Neutrophil (primary cell): Measurements from ENCODE around the gene RAB27B.

ENCODE experiments used
- H3K27ac ChIP-seq: fragments of 200-600 bp; sonication (generic); 2 replicates; pipeline ENCODE4 v1.5.1; 2016; ENCODE audit warnings: mild to moderate bottlenecking, moderate library complexity
- H3K27me3 ChIP-seq: fragments of 200-600 bp; sonication (generic); 2 replicates; pipeline ENCODE4 v1.6.0; 2016; ENCODE audit warnings: mild to moderate bottlenecking
- H3K36me3 ChIP-seq: fragments of 200-600 bp; sonication (generic); 2 replicates; pipeline ENCODE4 v1.5.1; 2017
- H3K4me1 ChIP-seq, 2 experiments: fragments of 200-600 bp in 1 of 2; sonication (generic) in 1 of 2; 1 replicate in 1 of 2; 2 replicates in 1 of 2; pipeline versions ENCODE4 v1.5.1 to v1.6.1; 2013 to 2016; ENCODE audit warnings: low read depth in 1 of 2, low read length in 1 of 2, mild to moderate bottlenecking in 1 of 2, moderate library complexity in 1 of 2; ENCODE audit not compliant: control insufficient read depth in 1 of 2, insufficient read depth in 1 of 2
- H3K4me3 ChIP-seq, 2 experiments: fragments of 200-600 bp in 1 of 2; sonication (generic) in 1 of 2; 1 replicate in 1 of 2; 2 replicates in 1 of 2; pipeline ENCODE4 v1.5.1; 2013 to 2016; ENCODE audit warnings: low read depth in 1 of 2, low read length in 1 of 2, mild to moderate bottlenecking in 1 of 2, moderate library complexity in 1 of 2
- H3K9me3 ChIP-seq: fragments of 200-600 bp; sonication (generic); 2 replicates; pipeline ENCODE4 v1.5.1; 2016
- TF ChIP-seq, protein P1 (sequence below): fragments of 200-600 bp; sonication (generic); IDR thresholded peaks from 2 replicates; pipeline ENCODE4 v1.5.1; 2016; ENCODE audit warnings: antibody characterized with exemption

RAB27B gene

GRCh38 chr18:54883816-54884604 lies 55.7 kb downstream of the RAB27B start:
- TF ChIP-seq, protein P1, sequence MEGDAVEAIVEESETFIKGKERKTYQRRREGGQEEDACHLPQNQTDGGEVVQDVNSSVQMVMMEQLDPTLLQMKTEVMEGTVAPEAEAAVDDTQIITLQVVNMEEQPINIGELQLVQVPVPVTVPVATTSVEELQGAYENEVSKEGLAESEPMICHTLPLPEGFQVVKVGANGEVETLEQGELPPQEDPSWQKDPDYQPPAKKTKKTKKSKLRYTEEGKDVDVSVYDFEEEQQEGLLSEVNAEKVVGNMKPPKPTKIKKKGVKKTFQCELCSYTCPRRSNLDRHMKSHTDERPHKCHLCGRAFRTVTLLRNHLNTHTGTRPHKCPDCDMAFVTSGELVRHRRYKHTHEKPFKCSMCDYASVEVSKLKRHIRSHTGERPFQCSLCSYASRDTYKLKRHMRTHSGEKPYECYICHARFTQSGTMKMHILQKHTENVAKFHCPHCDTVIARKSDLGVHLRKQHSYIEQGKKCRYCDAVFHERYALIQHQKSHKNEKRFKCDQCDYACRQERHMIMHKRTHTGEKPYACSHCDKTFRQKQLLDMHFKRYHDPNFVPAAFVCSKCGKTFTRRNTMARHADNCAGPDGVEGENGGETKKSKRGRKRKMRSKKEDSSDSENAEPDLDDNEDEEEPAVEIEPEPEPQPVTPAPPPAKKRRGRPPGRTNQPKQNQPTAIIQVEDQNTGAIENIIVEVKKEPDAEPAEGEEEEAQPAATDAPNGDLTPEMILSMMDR = no peak
- Histone ChIP-seq H3K27ac (no peak overlapping the region), H3K4me3 (no peak overlapping the region), H3K9me3 (no peaks in the 10 kb centered on the region), H3K36me3 (no peaks in the 10 kb centered on the region), H3K4me1 (no peaks in the 10 kb centered on the region), H3K27me3 (no peaks in the 10 kb centered on the region)

DNA sequence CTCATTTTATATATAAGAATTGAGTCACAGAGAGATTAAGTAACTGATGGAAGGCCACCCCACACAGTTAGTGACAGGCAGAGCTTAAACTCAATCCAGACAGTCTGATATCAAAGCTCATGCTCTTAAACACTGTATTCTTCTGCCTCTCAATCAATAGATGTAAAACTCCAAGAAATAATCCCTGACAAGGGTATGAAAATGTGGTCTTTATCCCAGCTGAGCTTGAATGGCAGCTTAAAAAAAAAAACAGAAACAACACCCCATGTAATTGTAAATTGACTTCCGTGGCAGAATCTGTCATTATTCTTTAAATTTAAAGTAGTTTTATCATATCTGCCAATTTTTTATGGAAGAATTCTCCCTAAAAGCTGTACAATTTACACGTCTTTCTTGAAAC lies 60.1 kb downstream of the RAB27B start:
- Histone ChIP-seq H3K27ac (no peak overlapping the region), H3K4me1 (no peaks in the 10 kb centered on the region), H3K36me3 (no peaks in the 10 kb centered on the region), H3K27me3 (no peaks in the 10 kb centered on the region), H3K4me3 (no peak overlapping the region), H3K9me3 (no peaks in the 10 kb centered on the region)
- TF ChIP-seq, protein P1 = no peak

DNA sequence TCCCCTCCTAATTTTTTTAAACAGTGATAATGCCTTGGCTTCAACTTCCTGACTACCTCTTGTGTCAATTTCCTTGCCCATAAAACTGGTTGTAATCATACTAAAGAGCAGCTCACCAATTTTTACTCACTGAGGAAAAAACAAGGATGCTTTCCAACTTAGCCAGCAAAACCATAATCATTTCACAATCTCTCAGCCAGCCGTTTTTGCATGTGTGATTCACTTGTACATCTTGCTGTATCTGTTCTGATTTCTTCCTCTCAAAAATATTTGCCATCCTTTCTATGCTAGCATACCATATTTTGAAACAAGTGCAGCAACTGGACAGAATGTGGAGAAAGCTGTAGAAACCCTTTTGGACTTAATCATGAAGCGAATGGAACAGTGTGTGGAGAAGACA lies 60.7 kb downstream of the RAB27B start:
- TF ChIP-seq, protein P1 = no peak
- Histone ChIP-seq H3K36me3 (no peaks in the 10 kb centered on the region), H3K27ac (no peak overlapping the region), H3K27me3 (no peaks in the 10 kb centered on the region), H3K9me3 (no peaks in the 10 kb centered on the region), H3K4me1 (no peaks in the 10 kb centered on the region), H3K4me3 (no peak overlapping the region)

GRCh38 chr18:54899500-54899899 lies 71.2 kb downstream of the RAB27B start:
- no peak overlapping the region for H3K4me3 ChIP-seq
- no peaks in the 10 kb centered on the region for H3K27me3 ChIP-seq
- no peaks in the 10 kb centered on the region for H3K36me3 ChIP-seq
- TF ChIP-seq, protein P1 = no peak
- H3K9me3 ChIP-seq = no peaks in the 10 kb centered on the region
- no peaks in the 10 kb centered on the region for H3K4me1 ChIP-seq
- H3K27ac ChIP-seq = no peak overlapping the region

DNA sequence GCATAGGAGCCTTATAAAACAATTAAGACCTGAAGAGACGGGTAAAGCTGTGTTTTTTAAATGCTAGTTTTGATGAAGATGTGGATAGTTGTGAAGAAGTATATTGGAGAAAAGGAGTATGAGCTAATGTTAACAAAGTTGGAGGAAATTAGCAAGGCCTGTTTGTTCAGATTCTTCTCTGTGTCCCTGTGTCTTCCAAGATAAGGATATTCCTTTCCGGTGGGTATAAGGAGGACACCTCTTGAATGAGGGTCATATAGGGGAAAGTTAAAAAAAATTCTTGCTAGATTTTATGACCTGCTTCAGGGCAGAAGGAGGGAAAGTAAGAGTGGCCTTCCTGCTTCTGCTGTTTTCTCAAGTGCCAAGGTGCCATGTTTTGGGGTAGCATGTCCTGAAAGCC lies 72.0 kb downstream of the RAB27B start:
- Histone ChIP-seq H3K4me3 (no peak overlapping the region), H3K27ac (no peak overlapping the region), H3K4me1 (no peaks in the 10 kb centered on the region), H3K36me3 (no peaks in the 10 kb centered on the region), H3K27me3 (no peaks in the 10 kb centered on the region), H3K9me3 (no peaks in the 10 kb centered on the region)
- TF ChIP-seq, protein P1 = no peak
